BLaER1 (cell line): ENCODE measurements around the gene CCDC32.

Experiments
- H3K27ac ChIP-seq: shearing (Covaris generic); formaldehyde crosslinking; 2 replicates; pipeline ENCODE4 v1.8.1; 2022
- H3K27me3 ChIP-seq: shearing (Covaris generic); formaldehyde crosslinking; 2 replicates; pipeline ENCODE4 v1.8.1; 2022
- H3K36me3 ChIP-seq: shearing (Covaris generic); formaldehyde crosslinking; 2 replicates; pipeline ENCODE4 v1.8.1; 2022
- H3K4me1 ChIP-seq: shearing (Covaris generic); formaldehyde crosslinking; 2 replicates; pipeline ENCODE4 v1.8.1; 2022
- H3K4me2 ChIP-seq: shearing (Covaris generic); formaldehyde crosslinking; 2 replicates; pipeline ENCODE4 v1.8.1; 2022
- H3K4me3 ChIP-seq: shearing (Covaris generic); formaldehyde crosslinking; 2 replicates; pipeline ENCODE4 v1.8.1; 2022
- H3K9ac ChIP-seq: shearing (Covaris generic); formaldehyde crosslinking; 2 replicates; pipeline ENCODE4 v1.8.1; 2022
- H3K9me3 ChIP-seq: shearing (Covaris generic); formaldehyde crosslinking; 2 replicates; pipeline ENCODE4 v1.8.1; 2022
- H4K20me1 ChIP-seq: shearing (Covaris generic); formaldehyde crosslinking; 2 replicates; pipeline ENCODE4 v1.8.1; 2022
- Cebpa-rat ChIP-seq: shearing (Covaris generic); IDR thresholded peaks from 2 replicates; pipeline ENCODE4 v1.8.1; 2022

The CCDC32 gene

DNA sequence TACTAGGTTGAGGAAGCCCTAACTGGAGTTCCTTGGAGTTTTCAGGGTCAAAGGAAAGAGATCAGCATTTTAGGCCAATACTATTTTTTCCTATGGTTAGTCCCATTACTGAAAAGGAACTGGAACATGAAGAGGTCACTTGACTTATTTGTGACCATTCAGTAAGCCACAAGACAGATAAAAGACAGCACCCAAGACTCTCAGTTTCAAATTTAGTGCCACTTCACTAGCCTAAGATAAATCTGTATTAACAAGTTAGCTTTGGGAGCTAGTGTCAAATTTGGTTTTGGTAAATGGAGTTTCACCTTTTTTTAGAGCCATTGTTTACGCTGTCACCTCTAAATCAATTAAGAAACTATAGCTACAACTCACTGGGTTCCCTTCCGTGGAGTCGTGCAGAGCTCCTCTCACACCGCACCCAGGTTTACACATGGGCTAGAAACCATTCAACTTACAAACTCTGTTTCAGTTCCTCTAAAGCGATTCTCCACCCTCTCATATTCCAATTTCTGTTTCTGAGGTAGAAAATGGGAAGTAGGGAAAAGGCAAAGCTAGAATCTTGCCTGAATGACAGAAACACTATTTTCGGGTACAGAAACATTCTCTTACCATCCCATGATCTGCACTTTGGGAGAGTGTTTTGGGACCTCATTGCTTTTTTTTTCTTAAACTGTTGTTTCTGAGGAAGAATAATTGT, 14.4 kb downstream of the CCDC32 start:
- Histone ChIP-seq H3K27ac (no peak overlapping the region), H3K27me3 (no peaks in the 10 kb centered on the region), H3K4me1 (peaks cover 29% of the 10 kb centered on the region), H3K9ac (no peak overlapping the region), H3K9me3 (no peaks in the 10 kb centered on the region), H3K4me3 (no peak overlapping the region), H4K20me1 (no peaks in the 10 kb centered on the region), H3K36me3 (peaks cover 68% of the 10 kb centered on the region), H3K4me2 (no peak overlapping the region)
- no peak for TF ChIP-seq Cebpa-rat

DNA sequence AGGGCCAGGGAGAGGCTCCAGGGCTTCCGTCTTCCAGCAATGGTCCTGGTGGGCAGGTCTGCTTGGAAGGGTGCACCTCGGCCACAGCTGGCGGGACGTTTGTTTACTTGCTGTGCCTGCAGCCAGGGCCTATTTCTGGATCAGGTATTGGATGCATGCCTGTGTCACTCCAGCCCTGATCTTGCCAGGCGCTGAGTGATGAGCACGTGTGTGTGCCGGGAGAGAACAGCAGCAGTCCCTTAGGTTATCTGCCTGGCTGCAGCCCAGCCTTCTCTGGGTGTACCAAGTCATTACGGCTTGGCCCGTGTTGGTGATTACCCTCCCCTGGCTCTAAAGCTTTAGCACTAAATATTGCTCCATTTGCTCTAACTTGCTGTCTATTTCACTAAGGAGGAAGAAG, 14.9 kb downstream of the CCDC32 start:
- H3K9me3 ChIP-seq: no peaks in the 10 kb centered on the region
- peaks cover 35% of the 10 kb centered on the region for H3K4me1 ChIP-seq
- no peak overlapping the region for H3K4me3 ChIP-seq
- H3K27ac ChIP-seq: no peak overlapping the region
- no peak for TF ChIP-seq Cebpa-rat
- no peaks in the 10 kb centered on the region for H4K20me1 ChIP-seq
- H3K9ac ChIP-seq: no peak overlapping the region
- H3K4me2 ChIP-seq: no peak overlapping the region
- H3K36me3 ChIP-seq: peaks cover 62% of the 10 kb centered on the region
- H3K27me3 ChIP-seq: no peaks in the 10 kb centered on the region

DNA sequence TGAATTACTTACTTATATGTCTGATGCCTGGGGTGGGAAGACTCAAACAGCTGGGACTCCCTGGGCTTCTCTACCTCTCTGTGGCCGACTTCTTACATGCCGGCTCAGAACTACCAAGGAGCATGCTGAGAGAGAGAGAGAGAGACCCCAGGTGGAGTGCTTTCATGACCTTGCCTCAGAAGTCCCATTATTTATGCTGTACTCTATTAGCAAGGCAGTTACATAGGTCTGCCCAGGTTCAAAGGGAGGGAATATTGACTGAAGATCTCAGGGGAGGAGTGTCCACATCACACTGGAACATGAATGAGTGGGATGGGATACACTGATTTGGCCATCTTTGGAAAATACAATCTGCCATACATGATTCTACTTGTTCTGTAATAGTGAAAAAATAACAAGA, 16.2 kb downstream of the CCDC32 start:
- H3K4me2 ChIP-seq: no peak overlapping the region
- no peaks in the 10 kb centered on the region for H3K9me3 ChIP-seq
- H3K9ac ChIP-seq: no peak overlapping the region
- TF ChIP-seq Cebpa-rat: no peak
- no peaks in the 10 kb centered on the region for H3K27me3 ChIP-seq
- H4K20me1 ChIP-seq: no peaks in the 10 kb centered on the region
- peaks cover 37% of the 10 kb centered on the region for H3K4me1 ChIP-seq
- H3K27ac ChIP-seq: no peak overlapping the region
- H3K36me3 ChIP-seq: peaks cover 51% of the 10 kb centered on the region
- no peak overlapping the region for H3K4me3 ChIP-seq

DNA sequence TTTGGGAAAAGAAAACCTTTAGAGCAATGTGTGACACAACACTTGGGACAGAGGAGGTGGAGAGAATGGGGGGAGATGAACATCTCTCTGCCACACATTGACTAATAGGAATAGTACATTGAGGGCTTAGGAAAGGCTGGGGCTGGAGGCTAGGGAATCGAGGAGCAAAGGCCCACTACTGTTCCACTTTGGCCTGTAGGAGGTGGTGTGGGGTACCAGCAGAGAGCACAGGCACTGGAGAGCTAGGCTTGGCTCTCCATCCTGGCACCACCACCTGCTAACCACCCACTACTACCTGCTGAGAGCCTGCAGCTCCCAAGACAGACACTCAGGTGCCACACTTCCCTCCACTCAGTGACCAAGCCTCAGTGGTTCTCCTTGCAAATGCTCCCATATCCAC, 19.4 kb downstream of the CCDC32 start:
- Histone ChIP-seq H3K27ac (no peak overlapping the region), H3K4me1 (peaks cover 27% of the 10 kb centered on the region), H3K36me3 (peaks cover 36% of the 10 kb centered on the region), H3K27me3 (no peaks in the 10 kb centered on the region), H3K4me3 (no peak overlapping the region), H3K9me3 (no peaks in the 10 kb centered on the region), H3K9ac (no peak overlapping the region), H3K4me2 (peak overlapping the region; percentile 71; the same call in 1 of the 2 replicates), H4K20me1 (no peaks in the 10 kb centered on the region)
- TF ChIP-seq Cebpa-rat: no peak

DNA sequence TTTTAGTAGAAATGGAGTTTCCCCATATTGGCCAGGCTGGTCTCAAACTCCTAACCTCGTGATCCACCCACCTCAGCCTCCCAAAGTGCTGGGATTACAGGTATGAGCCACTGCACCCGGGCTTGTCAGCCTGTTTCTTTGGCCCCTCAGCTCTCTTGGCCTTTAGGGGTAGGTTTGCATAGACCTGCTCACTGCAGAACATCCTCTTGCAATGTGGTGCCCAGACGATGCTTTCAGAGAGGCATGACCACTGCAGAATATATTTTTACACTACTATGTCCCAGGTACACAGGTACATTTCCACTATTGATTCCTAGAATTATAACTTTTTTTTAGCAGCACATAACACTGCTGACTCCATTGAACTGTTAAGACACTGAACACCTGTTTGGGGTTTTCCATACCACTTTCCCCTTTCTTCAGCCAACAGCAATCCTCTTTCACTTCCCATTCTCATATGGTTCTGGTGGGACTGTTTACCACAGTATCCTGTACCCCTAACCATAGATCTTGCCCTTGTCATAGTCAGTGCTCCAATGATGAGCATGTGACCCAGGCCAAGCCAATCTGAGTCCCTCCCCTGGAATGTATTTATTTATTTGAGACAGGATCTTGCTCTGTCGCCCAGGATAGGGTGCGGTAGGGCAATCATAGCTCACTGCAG, 21.1 kb downstream of the CCDC32 start:
- Histone ChIP-seq H4K20me1 (no peaks in the 10 kb centered on the region), H3K36me3 (peaks cover 21% of the 10 kb centered on the region), H3K27me3 (no peaks in the 10 kb centered on the region), H3K27ac (peak overlapping the region; percentile 24; the same call in 1 of the 2 replicates), H3K4me2 (peak overlapping the region; percentile 71), H3K9ac (no peak overlapping the region), H3K4me1 (peaks cover 25% of the 10 kb centered on the region), H3K9me3 (no peaks in the 10 kb centered on the region), H3K4me3 (no peak overlapping the region)
- no peak for TF ChIP-seq Cebpa-rat

DNA sequence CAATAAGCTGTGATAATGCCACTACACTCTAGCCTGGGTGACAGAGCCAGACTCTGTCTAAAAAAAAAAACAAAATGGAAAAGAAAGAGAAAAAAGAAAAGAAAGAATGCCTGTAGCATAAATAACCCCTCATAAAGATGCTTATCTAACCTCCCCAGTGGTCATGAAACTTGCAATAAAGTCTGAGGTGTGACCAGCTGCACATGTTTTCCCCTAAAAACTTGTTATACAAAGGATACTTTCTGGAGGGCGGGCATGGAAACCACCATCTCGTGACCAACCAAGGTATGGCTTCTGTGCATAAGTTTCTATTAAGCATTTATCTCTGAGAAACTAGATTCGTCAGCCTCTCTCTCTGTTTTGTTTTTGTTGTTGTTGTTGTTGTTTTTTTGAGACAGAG, 21.8 kb downstream of the CCDC32 start:
- Histone ChIP-seq H4K20me1 (no peaks in the 10 kb centered on the region), H3K36me3 (peaks cover 14% of the 10 kb centered on the region), H3K9ac (no peak overlapping the region), H3K4me1 (peaks cover 25% of the 10 kb centered on the region), H3K4me3 (no peak overlapping the region), H3K27me3 (no peaks in the 10 kb centered on the region), H3K4me2 (no peak overlapping the region), H3K9me3 (no peaks in the 10 kb centered on the region), H3K27ac (no peak overlapping the region)
- TF ChIP-seq Cebpa-rat: no peak

DNA sequence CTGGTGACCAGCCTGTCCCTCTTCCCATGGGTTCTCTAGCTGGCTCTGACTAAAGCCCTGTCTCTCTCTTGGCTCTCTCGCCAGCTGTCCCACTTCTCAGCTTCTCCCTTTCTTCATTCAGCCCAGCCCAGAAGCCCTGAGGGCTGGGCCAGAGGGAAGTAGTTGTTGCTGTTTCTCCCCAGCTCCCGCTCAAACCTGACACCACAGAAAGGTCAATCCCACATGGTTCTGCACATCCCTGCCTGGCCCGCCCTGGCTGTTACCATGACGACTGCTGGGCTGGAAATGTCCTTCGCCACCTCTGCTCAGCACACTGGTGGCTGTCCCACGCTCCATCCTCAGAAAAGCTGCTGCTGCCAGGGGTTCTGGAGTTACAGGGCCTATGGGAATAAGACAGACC, 25.9 kb downstream of the CCDC32 start:
- peaks cover 15% of the 10 kb centered on the region for H3K4me1 ChIP-seq
- H3K27ac ChIP-seq: no peak overlapping the region
- no peak for TF ChIP-seq Cebpa-rat
- H3K4me3 ChIP-seq: no peak overlapping the region
- no peaks in the 10 kb centered on the region for H3K9me3 ChIP-seq
- no peaks in the 10 kb centered on the region; the same call in 1 of the 2 replicates for H3K36me3 ChIP-seq
- no peaks in the 10 kb centered on the region for H4K20me1 ChIP-seq
- H3K9ac ChIP-seq: no peak overlapping the region
- no peaks in the 10 kb centered on the region for H3K27me3 ChIP-seq
- no peak overlapping the region for H3K4me2 ChIP-seq

DNA sequence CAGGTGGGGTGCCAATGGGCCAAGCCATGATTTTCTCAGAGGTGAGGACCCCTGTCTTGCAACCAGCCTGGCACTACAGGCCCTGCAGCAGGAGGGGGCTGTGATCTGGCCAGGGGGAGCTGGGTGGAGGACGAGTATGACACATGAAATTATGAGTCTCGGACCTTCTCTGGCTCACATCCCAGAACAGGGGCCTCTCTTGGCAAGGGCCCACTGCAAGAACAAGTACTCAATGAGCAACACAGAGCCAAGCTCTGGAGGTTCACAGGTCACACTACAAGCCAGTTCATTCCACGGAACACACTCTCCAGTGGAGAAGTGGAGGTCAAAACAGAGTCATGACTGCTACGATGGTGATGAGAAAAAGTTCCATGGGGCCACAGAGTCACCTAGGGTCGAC, 28.3 kb downstream of the CCDC32 start:
- H4K20me1 ChIP-seq: no peaks in the 10 kb centered on the region
- TF ChIP-seq Cebpa-rat: no peak
- H3K4me3 ChIP-seq: no peak overlapping the region
- H3K27ac ChIP-seq: no peak overlapping the region
- H3K27me3 ChIP-seq: no peaks in the 10 kb centered on the region
- no peak overlapping the region for H3K9ac ChIP-seq
- peaks cover 7% of the 10 kb centered on the region; the same call in 1 of the 2 replicates for H3K4me1 ChIP-seq
- H3K4me2 ChIP-seq: no peak overlapping the region
- no peaks in the 10 kb centered on the region; the same call in 1 of the 2 replicates for H3K36me3 ChIP-seq
- no peaks in the 10 kb centered on the region for H3K9me3 ChIP-seq

DNA sequence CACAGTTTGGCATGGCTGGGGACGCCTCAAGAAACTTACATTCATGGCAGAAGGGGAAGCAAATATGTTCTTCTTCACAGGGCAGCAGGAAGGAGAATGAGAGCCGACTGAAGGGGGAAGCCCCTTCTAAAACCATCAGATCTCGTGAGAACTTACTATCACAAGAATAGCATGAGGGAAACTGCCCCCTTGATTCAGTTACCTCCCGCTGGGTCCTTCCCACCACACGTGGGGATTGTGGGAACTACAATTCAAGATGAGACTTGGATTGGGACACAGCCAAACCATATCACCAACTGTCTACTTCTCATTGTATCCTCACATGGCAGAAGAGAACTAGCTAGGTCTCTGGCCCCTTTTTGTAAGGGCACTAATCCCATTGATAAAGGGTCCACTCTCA, 30.5 kb downstream of the CCDC32 start:
- no peak for TF ChIP-seq Cebpa-rat
- Histone ChIP-seq H3K9ac (no peak overlapping the region), H4K20me1 (no peaks in the 10 kb centered on the region), H3K4me3 (no peak overlapping the region), H3K27me3 (no peaks in the 10 kb centered on the region), H3K36me3 (no peaks in the 10 kb centered on the region; the same call in 1 of the 2 replicates), H3K27ac (no peak overlapping the region), H3K4me2 (peak overlapping the region; percentile 8; the same call in 1 of the 2 replicates), H3K4me1 (peaks cover 7% of the 10 kb centered on the region; the same call in 1 of the 2 replicates), H3K9me3 (no peaks in the 10 kb centered on the region)

DNA sequence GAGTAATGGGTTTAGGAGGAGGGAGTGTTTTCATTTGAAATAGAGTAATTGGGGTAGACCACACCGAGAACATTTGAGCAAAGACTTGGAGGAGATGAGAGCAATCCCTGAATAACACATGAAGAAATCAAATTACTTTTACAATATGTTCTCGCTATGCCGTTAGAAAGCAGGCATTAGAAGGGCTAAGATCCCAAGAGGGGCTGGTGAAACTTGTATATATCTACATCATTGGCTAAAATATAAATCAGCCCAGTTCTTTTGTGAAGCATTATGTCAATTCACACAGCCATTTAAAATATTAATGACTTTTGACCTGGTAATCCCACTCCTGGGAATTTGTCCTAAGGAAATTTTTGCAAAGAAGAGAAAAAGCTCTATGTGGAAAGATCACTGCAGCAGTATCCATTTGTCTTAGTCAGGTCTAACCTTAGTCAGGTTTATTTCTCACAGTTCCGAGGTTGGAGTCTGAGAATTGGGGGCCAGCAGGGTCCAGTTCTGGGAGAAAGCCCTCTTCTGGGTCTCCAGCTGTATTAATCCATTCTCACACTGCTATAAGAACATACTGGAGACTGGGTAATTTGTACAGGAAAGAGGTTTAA, 31.0 kb downstream of the CCDC32 start:
- Histone ChIP-seq H4K20me1 (no peaks in the 10 kb centered on the region), H3K4me3 (no peak overlapping the region), H3K4me2 (peak overlapping the region; percentile 8; the same call in 1 of the 2 replicates), H3K4me1 (peaks cover 7% of the 10 kb centered on the region; the same call in 1 of the 2 replicates), H3K27me3 (no peaks in the 10 kb centered on the region), H3K36me3 (no peaks in the 10 kb centered on the region; the same call in 1 of the 2 replicates), H3K9me3 (no peaks in the 10 kb centered on the region), H3K9ac (no peak overlapping the region), H3K27ac (no peak overlapping the region)
- no peak for TF ChIP-seq Cebpa-rat
